HG02571 (cell line): ENCODE results near the gene DENND1B.
"Not testable (repeated sequence)": the region's sequence is repeated elsewhere in the genome, so short reads cannot be mapped to it uniquely, and the experiment has no call there.

ENCODE experiments used
- ATAC-seq: cut with Tn5 transposase; IDR thresholded peaks from one replicate; pipeline ENCODE4 v1.9.1; 2021; ENCODE audit warnings: mild to moderate bottlenecking, moderate library complexity; ENCODE audit not compliant: unreplicated experiment

DENND1B gene

DNA sequence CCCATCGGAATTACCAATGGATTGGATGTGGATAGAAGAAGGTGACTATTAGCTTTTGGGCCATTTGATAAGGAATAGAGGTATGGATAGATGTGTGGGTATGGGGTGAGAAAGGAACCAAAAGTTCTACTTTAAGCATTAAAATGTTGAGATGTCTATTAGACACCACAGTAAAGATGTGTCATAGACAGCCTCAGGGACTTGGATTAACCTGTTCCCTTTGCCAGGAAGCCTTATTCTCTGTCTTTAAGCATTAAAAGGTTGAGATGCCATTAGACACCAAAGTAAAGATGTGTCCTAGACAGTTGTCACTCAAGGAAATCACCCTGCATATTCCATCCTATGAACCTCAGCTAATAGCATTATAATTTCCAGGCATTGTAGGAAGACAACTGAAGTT lies 11.0 kb upstream of the DENND1B start:
- no peak for ATAC-seq

DNA sequence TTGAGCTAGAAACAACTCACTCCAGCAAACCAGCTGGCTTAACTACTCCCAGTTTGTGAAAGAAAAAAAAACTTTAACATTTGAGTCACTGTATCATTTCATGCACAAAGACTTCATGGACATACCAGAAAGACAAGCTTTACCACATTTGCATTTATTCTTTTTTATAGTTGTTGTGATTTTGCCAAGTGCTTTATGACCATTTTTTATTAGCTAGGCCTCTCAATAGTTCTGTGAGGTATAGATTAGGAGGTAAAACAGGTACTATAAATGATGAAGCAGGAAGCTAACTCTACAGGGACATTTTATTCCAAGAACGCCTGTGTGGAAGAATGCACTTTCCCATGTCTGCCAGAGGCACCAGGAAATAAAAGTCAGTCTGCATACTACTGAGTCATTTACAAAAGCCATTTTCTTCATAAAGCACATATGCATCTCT lies 8.2 kb upstream of the DENND1B start:
- ATAC-seq, result no peak

DNA sequence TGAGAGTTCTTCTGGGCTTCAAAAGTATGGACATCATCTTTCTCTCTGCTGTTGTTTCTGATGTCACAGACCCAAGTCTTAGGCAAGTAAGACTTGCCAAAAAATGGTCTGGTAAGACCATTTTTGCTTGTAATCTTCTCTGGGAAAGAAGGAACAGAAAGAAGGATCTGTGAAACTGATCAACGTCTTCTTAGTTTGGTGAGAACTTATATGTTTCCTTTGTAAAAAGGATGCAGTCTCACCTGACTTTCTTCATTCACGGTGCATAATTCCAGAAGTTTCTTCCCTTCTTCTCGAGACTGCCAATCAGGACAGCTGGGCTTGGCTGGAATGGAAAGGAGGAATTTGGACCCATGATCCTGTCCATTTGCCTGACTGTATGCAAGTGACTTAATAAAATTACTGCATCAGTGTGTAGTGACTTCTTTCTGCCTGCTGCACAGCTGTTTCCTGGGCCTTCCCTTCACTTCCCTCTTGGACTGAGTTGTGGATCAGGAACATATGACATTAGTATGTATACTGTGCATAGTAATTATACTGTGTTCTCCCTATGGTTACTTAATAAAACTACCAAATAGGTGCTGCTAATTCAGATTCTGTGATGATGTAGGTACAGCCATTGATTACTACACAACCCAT lies 7.6 kb upstream of the DENND1B start:
- no peak for ATAC-seq

DNA sequence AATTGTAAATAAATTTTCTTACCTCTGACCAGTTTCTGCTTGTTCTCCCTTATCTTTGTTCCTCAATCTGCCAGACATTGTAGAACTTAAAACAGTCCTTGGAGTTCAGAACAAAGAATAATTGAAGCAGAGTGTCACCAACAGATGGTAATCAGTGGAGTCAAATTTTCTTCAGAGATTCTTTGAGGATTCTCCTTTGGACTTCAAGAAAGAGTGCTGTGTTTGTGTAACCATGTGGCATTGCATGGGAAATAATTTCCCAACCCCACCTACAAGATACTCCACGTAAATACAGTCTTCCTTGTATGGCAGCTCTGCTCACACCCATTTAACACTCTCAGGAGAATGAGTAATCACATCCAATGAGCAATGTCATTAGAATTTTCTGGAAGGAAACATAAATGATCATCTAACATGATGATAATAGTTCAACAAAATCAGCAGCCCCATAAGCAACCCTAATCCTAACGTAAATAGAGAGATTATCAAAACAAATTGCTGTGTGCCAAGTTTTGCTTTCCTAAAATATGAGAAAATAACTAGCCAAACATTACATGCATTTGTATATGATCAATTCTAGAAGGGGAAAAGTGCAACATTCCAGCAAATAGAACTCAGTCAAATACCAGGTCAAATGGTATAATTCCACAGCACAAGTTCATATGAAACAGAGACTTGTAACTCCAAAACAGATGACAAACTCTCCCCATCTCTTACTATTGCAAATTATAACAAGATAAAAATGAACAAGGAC lies 6.9 kb upstream of the DENND1B start:
- no peak for ATAC-seq

DNA sequence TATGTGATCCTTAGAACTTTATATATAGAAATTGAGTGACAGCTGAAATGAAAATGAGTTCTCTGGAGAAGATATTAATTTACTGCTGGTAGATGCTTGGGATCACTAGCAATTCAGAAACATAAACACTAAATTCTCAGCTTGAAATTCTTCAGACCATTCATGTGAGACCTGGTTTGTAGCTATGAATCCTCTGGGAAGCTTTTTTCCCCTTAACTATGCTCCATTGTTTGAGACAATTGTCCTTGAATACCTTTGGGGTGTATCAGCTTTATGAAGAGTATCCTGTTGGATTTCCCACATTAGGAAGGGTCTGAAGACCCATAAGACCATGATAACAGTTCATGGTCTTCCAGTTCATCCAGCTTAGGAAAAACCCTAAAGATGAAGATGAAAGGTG lies 4.6 kb upstream of the DENND1B start:
- no peak for ATAC-seq

DNA sequence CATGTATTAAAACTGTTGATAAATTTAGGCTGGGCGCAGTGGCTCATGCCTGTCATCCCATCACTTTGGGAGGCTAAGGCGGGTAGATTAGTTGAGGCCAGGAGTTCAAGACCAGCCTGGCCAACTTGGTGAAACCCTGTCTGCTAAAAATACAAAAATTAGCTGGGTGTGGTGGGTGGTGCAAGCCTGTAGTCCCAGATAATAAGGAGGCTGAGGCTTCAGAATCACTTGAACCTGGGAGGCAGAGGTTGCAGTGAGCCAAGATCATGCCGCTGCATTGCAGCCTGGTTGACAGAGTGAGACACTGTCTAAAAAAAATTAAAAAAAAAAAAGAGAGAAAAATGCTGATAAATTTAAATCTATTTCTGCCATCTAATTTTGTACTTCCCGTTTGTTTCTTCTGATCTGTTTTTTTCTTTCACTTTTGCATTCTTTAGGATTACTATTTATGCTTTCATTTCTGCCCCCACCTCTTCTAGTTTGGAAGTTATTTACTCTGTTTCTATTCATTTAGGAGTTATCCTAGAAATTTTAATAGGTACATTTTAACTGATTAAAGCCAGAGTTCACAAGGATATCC lies 3.2 kb upstream of the DENND1B start:
- ATAC-seq, result no peak

DNA sequence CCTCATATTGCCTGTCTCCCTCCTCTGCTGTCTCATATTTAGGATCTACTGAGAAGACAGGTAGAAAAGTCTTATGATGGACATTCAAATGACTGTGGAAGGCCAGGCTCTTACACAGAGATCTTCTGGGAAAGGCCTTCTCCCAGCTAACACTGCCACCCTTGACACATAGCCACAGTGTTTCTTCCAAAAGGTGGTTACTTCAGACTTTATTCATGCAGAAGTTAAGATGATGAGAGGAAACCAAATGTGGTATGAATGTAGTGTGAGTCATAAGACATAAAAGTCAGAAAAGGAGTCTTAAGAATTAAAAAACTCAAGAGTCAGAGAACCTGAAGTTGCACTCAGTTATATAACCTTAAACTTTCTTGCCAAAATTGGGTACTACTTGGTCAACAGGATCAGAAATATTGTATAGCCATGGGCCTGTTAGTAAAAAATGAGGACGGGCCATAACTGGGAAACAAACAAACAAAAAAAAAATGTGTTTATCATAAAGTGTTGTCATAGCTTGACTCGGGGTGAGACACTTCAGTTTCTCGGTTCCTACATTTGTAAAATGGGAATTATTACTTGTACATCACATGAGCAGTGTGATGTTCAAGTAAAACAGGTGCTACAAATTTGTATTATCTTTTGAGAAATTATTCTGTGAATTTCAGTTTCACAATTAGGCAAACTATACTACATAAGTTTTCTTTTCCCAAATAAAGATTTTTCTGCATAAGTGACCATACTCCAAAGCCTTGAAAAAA lies 1.2 kb upstream of the DENND1B start:
- peak; percentile 29 for ATAC-seq

DNA sequence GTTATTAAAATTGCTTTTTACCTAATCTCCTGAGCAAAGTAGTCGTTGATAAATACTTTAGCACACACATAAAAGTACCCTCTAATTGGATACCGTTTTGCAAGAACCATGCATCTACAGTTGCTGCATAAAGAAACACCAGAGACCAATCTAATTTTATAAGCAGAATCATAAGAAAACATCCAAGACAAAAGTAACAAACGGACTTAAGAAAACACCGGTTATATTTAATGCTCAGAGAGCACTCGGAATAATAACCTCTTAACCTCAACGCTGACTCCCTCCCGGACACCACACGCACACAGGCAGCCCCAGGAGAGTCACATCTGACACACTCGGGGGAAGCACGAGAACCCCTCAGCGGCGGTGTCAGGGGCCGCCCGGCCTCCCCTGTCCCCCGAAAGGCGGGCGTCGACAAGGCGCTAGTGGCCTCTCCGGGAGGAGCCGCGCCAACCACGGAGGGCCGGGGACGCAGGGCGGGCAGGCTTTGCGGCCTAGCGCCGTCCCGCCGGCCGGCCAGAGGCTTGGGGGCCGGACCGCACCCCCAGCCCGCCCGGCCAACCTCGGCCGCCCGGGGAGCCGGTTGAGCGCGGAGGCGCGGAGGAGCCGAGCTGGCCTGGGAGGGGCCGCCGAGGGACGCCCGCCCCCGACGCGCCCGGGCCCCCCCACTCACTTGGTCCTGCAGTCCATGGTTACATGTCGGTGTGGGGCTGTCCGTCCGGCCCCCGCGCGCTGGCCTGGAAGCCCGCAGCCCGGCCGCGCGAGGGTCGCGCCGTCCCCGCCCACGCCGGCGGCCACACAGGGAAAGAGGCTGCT lies 606 bp downstream of the DENND1B start:
- ATAC-seq, result peak; percentile 29

DNA sequence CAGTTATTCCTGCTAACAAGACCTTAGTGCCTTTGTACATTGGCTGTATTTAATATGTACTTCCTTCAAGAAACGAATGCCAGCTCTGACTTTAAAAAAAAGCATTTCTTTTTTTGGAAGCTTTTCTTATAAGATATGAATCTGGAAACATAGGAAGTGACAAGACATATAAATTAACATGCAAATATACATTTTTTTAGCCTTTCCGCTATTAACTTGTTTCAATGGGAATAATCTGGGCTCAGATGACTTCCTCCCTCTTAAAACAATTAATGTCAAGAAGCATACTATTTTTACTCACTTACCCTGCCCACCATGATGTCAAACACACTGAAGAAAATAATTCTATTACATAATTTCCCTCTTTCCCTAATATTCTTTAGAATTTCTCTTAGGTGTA lies 1.4 kb downstream of the DENND1B start:
- no peak for ATAC-seq

DNA sequence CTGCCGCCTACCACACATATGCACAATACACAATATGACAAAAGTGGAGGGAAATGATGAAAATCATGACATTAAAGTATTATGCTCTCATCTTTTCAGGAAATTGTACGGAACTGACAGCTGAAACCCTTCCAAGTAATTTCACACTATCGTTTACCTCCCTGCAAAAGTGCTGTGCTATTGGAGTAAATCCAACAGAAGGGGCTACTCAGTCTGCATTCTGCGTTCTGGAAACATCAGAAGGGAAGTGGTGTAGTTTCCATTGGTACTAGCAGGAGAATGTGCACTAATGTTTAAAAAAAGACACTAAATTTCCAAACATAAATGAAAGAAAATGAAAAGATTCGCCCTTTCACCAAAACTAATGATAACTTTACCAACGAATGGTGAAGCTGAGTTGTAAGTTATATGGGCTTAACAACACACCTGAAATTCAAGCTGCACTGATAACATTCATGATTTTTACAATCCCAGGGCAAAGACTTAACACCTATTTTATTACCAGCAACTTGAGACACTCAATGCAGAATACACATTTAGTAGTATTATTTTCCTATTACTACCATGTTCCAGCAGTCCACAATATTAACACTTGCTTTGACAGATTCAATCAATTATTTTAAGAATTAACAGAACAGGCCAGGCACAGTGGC lies 3.2 kb downstream of the DENND1B start:
- no peak for ATAC-seq

DNA sequence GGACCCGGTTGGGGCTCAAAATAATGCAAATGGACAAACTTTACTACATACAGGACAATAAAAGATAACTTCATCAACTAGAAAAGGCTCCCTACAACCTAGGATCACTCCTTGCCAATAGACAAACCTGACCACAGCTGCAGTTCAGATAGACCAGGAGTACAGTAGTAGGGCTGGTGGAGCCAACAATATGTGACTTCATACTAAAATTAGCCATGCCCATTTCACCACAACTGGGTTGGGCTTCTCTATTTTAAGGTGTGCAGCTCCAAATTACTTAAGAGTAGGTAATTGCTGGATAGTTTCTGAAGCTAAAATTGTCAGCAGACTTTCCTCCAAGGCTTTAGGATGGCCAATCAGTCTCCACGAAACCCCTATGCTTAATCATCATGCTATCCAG lies 3.9 kb downstream of the DENND1B start:
- ATAC-seq, result no peak

DNA sequence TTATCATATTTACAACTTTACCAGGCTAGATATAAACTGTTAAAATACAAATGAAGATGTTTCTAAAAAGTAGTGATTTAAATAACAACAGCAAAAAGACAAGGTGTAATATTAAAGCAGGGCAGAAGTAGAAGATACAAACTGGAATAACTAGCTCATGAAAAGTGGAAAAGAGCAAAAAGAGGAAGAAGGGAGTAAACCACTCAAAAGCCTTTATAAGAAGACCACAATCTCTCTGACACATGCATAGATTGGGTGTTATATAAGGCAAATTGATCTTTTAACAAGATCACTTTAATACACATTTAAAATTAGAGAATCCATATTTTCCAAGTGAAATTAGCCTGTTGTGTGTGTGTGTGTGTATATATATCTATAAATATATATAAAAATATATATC lies 5.0 kb downstream of the DENND1B start:
- no peak for ATAC-seq

DNA sequence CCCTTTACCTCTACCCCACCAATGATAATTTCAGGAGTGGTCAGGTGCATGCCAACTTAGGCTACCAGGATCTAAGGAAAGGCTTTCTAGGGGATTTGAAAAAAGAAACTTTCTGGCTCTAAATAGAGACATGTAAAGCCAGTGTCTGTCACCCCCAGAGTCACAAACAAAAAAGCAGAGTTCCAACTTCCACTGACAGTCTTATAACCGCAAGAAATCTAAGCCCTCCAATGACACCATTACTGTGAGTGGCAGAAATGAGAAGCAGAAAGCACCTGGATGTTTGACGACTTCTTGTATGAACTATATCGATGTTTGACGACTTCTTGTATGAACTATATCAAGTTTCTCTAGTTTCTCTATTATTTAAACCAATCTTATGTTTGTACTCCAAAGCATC lies 6.0 kb downstream of the DENND1B start:
- no peak for ATAC-seq

DNA sequence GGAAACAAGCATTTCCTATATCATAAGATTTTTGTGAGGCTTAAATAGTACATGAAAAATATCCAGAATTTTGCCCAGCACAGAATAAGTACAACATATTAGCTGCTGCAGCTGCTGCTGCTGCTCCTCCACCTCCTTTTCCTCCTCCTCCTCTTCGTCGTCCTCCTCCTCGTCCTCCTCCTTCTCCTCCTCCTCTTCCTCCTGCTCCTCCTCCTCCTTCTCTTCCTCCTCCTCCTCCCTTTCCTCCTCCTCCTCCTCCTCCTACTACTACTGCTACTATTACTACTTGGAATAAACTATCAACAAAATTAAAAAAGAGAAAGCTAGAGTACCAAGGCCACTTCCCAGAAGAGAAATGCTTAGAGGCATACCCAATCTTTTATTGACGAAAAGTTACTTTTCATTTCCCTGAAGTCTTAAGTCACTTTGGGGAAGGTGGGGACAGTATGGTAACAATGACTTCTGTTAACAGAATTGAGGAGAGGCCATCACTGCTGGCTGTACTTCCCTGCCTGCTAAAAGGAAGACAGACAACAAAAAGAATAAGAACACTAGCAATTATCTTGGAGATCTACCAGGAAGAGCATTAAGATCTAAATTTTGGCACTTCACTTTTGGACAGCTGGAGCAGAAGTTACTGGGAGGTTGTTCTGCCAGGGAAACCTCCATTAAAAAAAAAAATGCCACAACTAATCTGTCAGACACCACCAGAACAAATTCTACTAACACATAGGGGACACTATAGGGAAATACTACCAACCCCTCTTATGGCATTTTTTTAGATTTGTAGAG lies 7.1 kb downstream of the DENND1B start:
- no peak for ATAC-seq

DNA sequence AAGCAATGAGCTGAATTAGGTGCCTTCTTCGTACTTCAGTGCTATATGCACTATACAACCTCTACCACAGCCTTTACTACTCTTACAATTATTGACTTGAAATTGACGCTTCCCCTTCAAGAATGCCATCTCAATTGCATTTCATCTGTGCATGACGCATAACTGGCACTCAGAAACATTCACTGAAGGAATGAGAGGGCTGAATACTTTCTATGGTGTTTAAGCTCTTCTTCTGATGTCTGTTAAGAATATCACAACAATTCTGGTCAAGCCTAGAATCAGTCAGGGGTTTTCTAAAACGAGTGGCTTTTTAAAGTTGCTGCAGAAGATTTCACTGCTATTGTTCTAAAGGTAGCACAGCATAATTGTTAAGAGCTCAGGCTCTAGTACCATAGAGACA lies 11.5 kb downstream of the DENND1B start:
- no peak for ATAC-seq

DNA sequence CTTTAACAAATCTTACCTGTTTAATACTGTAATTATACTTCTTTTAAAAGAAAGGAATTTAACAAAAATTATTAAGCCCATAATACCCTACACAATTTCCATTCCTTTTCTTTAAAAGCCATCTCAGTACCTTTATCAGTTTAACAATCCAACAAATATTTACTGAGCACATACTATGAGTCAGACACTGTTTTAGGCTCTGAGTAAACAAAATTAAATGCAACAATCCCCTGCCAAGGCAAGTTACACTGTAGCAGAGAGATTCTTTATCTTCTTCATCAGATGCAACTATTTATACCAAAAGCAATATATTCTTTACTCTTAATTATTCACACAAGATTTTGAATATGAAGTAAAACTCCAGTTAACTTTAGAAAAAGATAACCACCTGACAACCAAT lies 12.0 kb downstream of the DENND1B start:
- no peak for ATAC-seq

DNA sequence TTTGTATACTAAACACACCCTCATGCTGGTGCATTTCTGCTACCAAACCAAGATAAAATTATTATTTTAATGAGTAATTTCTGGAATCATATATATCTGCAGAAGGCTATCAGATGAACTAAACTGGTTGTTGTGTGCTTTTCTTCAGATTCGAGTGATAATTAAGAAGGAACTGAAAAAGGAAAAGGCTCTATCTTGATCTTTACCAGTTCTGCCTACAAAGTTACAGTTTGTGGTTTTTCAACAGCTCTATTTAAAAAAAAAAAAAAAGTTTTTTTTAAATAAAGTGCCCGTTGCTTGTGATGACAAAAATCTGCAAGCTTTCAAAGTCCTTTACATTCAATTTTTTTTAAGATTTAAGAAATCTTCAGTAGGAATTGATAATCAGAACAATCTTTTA lies 13.6 kb downstream of the DENND1B start:
- ATAC-seq, result no peak

DNA sequence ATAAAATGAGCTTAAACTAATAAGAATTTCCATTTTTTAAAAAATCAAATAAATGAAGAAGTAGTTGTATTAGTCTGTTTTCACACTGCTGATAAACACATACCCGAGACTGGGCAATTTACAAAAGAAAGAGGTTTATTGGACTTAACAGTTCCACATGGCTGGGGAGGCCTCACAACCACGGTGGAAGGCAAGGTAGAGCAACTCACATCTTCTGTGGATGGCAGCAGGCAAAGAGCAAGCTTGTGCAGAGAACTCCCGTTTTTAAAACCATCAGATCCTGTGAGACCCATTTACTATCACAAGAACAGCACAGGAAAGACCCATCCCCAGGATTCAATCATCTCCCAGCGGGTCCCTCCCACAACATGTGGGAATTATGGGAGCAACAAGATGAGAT lies 19.7 kb downstream of the DENND1B start:
- ATAC-seq, result not testable (repeated sequence)

DNA sequence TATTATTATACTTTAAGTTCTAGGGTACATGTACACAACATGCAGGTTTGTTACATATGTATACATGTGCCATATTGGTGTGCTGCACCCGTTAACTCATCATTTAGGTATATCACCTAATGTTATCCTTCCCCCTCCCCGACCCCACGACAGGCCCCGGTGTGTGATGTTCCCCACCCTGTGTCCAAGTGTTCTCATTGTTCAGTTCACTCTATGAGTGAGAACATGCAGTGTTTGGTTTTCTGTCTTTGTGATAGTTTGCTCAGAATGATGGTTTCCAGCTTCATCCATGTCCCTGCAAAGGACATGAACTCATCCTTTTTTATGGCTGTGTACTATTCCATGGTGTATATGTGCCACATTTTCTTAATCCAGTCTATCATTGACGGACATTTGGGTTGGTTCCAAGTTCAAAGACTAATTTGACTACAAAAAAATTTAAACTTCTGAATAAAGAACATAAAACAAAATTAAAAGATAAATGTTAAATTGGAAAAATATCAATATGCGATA lies 22.6 kb downstream of the DENND1B start:
- not testable (repeated sequence) for ATAC-seq
